Epithelial cell of esophagus (primary cell): Measurements from ENCODE around the gene CCDC183.
"Not testable (repeated sequence)": the region's sequence is repeated elsewhere in the genome, so short reads cannot be mapped to it uniquely, and the experiment has no call there.

Source experiments
- DNase-seq: peaks from one replicate; pipeline ENCODE4 v3.0.0; 2010; ENCODE audit warnings: low read depth
- H3K4me3 ChIP-seq: 2 replicates; pipeline ENCODE4 v1.5.1; 2011; ENCODE audit warnings: mild to moderate bottlenecking, low read length, control low read depth
- TF ChIP-seq, protein P1 (sequence below): IDR thresholded peaks from 2 replicates; pipeline ENCODE4 v1.5.1; 2011; ENCODE audit warnings: low read depth, mild to moderate bottlenecking, low read length, control low read depth, inconsistent platforms; ENCODE audit not compliant: insufficient read depth; ENCODE audit errors: missing control alignments

Gene CCDC183

DNA sequence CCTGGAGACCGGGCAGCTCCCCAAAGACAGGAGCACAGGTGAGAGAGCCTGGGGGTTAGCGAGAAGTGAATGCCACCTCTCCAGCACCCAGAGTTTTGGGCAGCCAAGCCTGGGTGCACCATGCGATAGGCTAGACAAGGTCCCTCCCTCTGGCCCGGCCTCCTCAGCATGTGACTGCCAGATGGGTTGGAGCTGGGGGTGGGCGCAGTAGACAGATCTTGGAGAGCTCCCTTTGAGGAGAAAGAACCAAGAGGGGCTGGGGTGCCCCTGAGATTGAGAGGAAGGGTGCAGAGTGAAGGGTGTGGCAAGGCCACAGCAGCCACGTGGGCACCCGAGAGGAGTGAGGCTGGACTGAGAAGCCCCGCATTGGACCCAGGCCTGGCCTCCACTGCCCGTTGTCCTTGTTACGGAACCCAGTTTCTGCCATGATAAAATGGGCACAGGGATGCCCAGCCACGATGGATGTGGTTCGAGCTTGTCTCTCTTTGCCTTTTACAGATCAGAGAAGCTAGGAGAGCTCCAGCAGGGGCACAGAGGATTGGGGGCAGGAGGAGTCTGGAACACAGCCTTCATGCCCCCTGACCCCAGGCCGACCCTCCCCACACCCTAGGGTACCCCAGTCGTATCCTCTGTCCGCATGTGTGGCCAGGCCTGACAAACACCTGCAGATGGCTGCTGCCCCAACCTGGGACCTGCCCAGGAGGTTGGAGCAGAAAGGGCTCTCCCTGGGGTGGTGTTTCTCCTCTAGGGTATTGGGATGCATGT lies 3.6 kb upstream of the CCDC183 start:
- TF ChIP-seq, protein P1, sequence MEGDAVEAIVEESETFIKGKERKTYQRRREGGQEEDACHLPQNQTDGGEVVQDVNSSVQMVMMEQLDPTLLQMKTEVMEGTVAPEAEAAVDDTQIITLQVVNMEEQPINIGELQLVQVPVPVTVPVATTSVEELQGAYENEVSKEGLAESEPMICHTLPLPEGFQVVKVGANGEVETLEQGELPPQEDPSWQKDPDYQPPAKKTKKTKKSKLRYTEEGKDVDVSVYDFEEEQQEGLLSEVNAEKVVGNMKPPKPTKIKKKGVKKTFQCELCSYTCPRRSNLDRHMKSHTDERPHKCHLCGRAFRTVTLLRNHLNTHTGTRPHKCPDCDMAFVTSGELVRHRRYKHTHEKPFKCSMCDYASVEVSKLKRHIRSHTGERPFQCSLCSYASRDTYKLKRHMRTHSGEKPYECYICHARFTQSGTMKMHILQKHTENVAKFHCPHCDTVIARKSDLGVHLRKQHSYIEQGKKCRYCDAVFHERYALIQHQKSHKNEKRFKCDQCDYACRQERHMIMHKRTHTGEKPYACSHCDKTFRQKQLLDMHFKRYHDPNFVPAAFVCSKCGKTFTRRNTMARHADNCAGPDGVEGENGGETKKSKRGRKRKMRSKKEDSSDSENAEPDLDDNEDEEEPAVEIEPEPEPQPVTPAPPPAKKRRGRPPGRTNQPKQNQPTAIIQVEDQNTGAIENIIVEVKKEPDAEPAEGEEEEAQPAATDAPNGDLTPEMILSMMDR, result no peak
- peak overlapping the region; percentile 86 for H3K4me3 ChIP-seq
- no peak for DNase-seq

DNA sequence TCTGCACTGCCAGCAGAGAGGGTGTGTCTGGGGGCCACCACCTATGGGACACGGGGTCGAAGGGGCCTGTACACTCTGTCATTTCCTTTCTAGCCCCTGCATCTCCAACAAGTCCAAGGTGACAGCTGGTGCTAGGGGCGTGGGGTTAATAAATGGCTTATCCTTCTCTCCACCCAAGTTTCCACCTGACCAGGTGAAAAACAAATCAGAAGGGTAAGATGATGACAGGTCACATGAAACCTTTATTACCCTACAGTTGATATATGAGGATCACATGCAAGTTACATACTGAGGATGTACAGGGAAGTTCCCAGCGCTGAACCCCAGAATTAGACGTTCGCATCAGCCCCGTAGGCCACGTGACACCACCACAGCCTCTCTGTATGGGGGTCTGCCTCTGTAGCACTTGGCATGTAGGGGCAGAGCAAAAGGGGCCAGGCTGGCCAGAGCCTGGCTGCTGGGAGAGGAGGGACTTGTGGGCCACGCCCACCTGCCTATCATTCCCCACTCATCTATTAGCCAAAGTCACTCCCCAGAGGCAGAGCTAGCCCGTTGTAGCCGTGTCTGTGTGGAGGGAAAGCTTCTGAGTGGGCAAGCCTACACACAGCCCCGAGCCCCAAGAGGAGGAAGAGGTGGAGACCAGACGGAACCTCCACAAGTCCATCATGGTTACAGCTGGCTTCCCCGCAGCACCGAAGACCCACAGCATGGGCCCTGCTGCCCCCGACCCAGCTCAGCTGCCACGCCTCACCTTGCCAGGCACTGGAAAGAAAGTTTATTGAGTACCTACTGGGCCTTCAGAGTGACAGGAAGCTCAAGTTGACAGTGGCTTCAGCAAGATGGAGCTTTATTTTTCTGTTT lies 2.8 kb upstream of the CCDC183 start:
- DNase-seq, result peak; percentile 33
- no peak overlapping the region for H3K4me3 ChIP-seq
- TF ChIP-seq, protein P1, result no peak

DNA sequence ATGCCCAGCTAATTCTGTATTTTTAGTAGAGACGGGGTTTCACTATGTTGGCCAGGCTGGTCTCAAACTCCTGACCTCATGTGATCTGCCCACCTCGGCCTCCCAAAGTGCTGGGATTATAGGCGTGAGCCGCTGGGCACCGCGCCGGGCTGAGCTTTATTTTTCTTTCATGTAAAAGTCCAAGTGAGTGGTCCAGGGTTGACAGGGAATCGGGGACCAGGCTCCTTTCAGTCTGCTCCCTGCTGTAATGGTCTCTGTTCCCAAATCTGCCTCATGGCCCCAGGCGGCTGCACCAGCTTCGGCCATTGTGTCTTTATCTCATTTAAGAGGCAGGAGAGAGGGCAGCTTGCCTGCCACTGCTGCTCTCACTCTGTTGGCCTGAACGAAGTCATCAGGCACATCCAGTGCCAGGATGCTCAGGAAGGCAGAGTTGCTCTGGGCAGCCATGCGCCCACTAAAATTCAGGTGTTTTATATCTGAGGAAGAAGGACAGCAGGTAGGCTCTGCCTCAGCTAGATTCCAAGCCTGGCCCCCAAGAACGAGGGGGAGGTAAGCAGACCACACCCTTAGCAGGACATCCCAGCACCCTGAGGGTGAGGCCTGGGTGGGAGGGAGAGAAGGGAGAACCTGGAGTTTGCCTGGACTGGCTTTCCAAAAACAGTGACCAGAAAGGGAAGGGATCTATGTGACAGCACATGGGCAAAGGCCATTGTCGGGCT lies 1.7 kb upstream of the CCDC183 start:
- TF ChIP-seq, protein P1, result no peak
- no peak for DNase-seq
- no peak overlapping the region for H3K4me3 ChIP-seq

DNA sequence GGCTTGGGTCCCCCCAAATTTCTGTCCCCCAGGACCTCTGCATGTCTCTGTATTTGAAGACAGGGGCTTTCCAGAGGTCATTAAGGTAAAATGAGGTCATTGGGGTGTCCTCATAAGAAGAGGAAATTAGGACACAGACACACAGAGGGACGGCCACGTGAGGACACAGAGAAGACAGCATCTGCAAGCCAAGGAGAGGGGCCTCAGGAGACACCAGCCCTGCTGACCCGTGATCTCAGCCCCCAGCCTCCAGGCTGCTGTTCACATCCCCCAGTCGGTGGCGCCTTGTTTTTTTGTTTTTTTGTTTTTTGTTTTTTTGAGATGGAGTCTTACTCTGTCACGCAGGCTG lies 1.2 kb upstream of the CCDC183 start:
- TF ChIP-seq, protein P1, result no peak
- DNase-seq, result no peak
- no peak overlapping the region for H3K4me3 ChIP-seq

DNA sequence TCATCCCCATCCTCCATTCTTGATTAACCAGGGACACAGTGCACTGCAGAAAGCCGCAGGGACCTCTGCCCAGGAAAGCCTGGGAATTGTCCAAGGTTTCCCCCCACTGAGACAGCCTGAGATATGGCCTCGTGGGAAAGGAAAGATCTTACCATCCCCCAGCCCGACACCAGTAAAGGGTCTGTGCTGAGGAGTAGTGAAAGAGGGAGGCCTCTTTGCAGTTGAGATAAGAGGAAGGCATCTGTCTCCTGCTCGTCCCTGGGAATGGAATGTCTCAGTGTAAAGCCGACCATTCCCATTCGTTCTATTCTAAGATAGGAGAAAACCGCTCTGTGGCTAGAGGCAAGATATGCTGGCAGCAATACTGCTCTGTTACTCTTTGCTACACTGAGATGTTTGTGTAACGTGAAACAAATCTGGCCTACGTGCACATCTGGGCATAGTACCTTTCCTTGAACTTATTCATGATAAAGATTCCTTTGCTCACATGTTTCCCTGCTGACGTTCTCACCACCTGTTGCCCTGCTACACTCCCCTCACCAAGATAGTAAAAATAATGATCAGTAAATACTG lies 723 bp downstream of the CCDC183 start:
- H3K4me3 ChIP-seq, DNase-seq: not testable (repeated sequence)

DNA sequence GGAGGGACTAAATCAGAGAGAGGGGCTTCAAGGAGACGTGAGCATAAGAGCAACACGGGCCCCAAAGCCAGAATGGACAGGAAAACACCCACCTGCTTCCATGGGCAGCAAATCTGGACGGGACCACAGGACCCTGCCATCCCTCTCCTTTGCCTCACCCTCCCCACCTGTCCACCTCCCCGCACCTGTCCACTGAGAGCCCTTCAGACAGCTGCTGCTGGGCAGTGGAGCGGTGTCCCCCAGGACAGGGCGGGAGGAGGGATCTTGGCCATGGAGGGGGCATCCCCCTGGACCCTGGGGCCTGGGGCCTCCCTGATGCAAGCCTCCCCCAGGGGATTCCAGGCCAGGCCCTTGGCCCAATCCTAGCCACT lies 2.6 kb downstream of the CCDC183 start:
- no peak for DNase-seq
- TF ChIP-seq, protein P1, result no peak
- H3K4me3 ChIP-seq, result no peak overlapping the region
